Measurements from ENCODE around the gene PDE4D.
A peak's percentile ranks its signal among the peaks of the same experiment; 100 is the strongest.
"Not testable (repeated sequence)": the region's sequence is repeated elsewhere in the genome, so short reads cannot be mapped to it uniquely, and the experiment has no call there.

The PDE4D gene

GRCh38 chr5:59458321-59458720 is 435.2 kb downstream of the PDE4D start:
- DNase-seq, result no peak

GRCh38 chr5:59449905-59450644 is 443.5 kb downstream of the PDE4D start:
- peak in 1 of 2 experiments; percentile 3 for DNase-seq

DNA sequence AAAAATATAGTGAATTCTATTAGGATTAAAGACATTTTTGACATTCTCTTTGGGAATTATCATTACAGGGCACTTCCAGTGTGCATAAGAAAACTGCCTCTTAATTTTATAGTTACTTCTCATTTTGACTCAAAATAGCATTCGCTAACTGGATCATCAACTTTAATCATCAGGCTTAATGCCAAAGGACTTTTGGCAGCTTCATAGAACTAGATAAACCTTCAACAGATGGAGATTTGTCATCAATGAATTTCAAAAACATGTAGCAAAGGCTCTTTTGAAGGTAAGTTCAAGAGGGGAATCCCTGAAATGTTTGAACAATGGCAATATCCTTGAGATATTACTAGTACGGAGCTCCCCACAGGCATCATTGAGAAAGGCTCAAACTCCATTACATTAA is 447.2 kb downstream of the PDE4D start:
- no peak for DNase-seq

- DNase-seq, result no peak
Measured at GRCh38 chr5:59445741-59446140, 447.8 kb downstream of the PDE4D start.

DNA sequence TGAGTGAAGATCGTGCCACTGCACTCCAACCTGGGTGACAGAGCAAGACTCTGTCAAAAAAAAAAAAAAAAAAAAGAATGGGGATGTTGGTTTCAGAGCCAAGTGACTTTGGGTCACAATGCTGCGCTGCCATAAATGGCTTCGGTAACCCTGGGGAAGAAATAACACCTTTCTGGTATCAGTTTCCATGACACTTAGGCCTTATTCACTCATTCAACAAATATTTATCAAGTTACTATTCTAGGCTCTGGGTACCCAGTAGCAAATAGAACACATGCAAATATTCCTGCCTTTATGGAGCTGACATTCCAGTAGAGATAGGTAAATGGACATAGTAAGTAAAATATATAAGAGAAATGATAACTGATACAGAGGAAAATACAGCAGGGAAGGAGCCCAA is 454.2 kb downstream of the PDE4D start:
- DNase-seq, result no peak

DNA sequence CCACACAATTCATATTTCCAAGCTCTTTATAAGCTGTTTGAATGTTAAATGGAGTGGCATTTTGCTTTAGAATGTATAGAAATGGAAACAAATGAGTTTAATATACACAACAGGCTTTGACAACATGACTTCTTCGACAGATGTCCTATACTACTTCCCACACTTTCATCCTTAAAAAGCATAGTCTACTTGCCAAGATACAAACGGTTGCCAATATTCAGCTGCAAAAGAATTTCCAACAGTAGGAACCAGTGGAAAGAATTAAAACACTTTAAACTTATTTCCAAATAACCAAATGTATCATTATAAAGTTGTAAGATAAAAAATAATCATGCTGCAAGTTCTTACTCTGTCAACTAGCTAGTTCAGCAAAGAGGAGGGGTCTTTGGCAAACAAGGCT is 456.4 kb downstream of the PDE4D start:
- DNase-seq, result no peak

GRCh38 chr5:59436364-59437148 is 457.0 kb downstream of the PDE4D start:
- DNase-seq, result no peak

GRCh38 chr5:59433174-59433573 is 460.4 kb downstream of the PDE4D start:
- no peak for DNase-seq

- no peak for DNase-seq
Measured at GRCh38 chr5:59430066-59430685, 463.4 kb downstream of the PDE4D start.

DNA sequence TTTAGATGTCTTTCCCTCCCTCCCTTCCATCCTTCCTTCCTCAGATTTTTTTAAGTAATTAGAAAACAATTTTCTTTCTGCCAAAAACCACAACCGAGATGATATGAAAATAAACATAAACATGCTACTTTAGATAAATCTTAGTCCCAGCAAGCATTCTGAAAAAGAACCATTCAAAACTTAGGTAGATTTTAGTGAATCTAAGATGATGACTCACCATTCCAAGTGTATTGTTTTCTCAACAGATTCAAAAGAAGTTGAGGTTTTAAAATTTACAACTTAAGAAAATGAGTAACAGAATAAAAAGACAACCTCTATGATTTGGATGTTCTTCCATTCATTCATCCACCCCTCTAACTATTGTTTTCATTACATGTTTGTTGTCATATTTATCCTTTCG is 465.1 kb downstream of the PDE4D start:
- no peak for DNase-seq

GRCh38 chr5:59424515-59424914 is 469.0 kb downstream of the PDE4D start:
- no peak for DNase-seq

GRCh38 chr5:59423021-59423420 is 470.5 kb downstream of the PDE4D start:
- no peak for DNase-seq

GRCh38 chr5:59421986-59422941 is 471.3 kb downstream of the PDE4D start:
- DNase-seq, result no peak

- DNase-seq, result no peak
Measured at GRCh38 chr5:59420596-59420995, 472.9 kb downstream of the PDE4D start.

DNA sequence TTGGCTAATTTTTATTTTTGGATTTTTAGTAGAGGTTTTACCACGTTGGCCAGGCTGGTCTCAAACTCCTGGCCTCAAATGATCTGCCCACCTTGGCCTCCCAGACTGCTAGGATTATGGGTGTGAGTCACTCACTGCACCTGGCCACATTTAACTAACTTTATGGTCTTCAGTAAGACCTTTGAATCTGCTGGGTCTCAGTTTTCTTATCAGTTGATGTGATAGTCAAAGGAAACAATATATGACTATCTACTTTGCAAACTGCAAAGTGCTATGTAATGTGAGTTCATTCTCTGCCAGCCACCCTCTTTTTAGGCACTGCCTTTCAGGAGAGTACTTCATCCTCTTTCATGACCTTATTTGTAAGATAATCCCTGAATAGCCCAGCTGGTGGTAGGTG is 474.7 kb downstream of the PDE4D start:
- DNase-seq, result no peak

DNA sequence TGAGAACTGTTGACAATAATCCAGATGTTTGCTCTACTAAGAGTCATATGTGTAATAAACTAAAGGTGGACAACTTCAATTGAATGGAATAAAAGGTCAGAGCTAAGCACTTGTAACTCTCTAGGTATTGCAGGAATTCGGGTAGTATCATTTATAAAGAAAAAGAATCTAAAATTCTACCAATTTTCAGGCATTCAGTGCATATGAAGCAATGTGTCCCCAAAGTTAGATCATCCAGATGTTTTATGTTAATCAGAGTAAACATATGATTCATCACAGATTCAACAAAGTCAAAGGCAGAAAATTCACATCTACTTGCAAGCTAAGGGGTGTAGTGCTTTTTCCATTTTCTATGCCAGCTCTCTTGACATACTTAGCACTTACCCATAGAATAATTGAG is 477.1 kb downstream of the PDE4D start:
- no peak for DNase-seq

DNA sequence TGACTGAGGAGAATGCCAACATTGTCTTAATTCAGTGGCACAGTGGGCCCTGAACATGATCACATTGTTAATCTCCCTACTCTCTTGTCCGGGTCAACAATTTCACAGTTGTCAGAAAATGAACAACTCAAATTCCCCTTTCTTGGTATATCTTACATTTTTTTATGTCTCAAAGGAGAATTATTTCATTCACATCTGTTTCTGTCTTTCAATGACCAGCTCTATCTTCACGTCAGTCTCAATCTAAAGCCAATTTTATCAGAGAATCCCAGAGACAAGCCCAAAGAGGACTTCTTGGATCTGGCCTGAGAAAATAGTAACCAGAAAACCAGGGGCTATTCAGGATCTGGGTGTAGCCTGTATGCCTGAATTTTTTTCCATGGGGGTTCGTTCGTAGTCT is 477.5 kb downstream of the PDE4D start:
- no peak for DNase-seq

DNA sequence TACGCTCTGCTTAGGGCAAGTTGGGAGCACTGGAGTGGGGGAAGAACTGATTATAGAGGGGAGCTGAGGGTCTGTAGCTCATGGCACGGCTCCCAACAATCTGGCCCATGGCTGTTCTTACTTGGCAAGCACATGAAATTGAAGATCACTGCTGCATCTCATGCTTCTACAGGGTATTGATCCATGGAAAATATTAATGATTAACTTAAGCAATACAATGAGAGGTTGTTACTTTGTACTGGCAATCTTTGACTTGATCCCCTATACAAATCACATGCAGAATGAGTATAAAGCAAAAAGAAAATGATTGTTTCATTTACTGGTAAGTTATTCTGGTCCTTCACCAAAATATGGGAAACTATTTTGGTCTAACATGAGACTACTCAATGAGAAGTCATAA is 481.1 kb downstream of the PDE4D start:
- no peak for DNase-seq

GRCh38 chr5:59408997-59409396 is 484.5 kb downstream of the PDE4D start:
- DNase-seq, result not testable (repeated sequence)

DNA sequence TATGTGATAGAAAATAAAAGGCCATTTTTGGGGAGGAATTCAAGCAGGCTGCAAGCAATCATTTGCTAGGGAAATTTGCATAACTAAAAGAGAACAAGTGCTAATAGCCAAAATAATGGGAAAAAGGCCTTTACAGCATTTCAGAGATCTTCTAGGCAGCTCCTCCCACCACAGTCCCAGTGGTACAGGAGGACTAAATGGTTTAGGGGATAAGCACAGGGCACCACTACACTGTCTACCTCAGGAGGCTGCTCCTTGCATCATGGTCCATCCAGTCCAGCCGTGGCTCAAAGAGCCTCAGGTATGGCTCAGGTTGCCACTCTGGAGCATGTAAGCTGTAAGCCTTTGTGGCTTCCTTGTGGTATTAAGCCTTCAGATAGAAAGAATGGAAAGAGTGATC is 485.6 kb downstream of the PDE4D start:
- DNase-seq, result no peak

DNA sequence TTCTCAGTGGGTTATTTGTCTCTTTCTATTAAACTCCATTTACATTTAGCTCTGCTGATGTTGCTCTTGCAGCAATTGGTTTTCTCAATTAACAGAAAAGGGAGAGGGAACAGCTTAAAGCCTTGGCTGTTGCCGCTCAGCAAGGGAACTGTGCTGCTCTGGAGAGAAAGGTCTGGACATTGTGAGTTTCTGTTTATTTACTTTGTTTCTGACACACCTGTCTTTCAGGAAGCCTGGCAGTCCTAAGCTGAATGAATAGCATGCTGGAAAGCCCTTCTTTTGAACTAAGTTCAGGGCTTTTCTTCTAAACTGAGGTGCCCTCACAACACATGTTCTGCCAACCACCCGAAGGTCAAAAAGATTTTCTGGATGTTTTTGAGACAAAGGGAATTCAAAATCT is 491.9 kb downstream of the PDE4D start:
- DNase-seq, result no peak

DNA sequence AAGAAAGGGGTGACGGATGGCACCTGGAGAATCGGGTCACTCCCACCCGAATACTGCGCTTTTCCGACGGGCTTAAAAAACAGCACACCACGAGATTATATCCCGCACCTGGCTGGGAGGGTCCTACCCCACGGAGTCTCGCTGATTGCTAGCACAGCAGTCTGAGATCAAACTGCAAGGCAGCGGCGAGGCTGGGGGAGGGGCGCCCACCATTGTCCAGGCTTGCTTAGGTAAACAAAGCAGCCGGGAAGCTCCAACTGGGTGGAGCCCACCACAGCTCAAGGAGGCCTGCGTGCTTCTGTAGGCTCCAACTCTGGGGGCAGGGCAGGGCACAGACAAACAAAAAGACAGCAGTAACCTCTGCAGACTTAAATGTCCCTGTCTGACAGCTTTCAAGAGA is 498.6 kb downstream of the PDE4D start:
- peak in 1 of 2 experiments; percentile 34 for DNase-seq

Measured in SHP77 (cell line).